ENCODE data around the gene TLL1.

Gene TLL1

DNA sequence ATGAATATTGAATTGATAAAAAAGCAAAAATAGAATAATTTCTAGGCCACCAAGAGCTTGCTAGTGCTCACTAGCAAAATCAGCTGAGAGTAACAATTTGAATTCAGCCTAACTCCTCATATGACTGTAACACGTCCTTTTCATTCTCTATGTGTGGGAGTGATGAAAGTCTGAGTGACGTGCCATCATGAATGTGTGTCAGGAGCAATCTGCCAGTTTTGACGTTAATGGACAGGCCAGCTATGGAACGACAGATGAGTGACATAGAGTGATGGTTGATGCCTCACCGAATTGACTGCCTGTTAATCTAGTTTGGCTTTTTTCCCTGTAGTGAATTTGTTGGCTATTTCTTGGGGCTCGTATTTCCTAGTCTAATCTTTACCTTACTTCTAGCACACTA is 200.7 kb downstream of the TLL1 start:
- CTCF ChIA-PET, result interaction anchor here (1.3 kb wide), 1 partner anchor 15 kb away, joined by 3 read pairs; no protein-coding TSS in a partner anchor
- TF ChIP-seq, protein P1, sequence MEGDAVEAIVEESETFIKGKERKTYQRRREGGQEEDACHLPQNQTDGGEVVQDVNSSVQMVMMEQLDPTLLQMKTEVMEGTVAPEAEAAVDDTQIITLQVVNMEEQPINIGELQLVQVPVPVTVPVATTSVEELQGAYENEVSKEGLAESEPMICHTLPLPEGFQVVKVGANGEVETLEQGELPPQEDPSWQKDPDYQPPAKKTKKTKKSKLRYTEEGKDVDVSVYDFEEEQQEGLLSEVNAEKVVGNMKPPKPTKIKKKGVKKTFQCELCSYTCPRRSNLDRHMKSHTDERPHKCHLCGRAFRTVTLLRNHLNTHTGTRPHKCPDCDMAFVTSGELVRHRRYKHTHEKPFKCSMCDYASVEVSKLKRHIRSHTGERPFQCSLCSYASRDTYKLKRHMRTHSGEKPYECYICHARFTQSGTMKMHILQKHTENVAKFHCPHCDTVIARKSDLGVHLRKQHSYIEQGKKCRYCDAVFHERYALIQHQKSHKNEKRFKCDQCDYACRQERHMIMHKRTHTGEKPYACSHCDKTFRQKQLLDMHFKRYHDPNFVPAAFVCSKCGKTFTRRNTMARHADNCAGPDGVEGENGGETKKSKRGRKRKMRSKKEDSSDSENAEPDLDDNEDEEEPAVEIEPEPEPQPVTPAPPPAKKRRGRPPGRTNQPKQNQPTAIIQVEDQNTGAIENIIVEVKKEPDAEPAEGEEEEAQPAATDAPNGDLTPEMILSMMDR (IDR thresholded peaks at IDR 0.05; ENCODE audit: insufficient read depth, low read length, missing control alignments), result no peak
- no peak overlapping the region for H3K4me3 ChIP-seq (ENCODE audit: low read depth, low read length)
- POLR2A ChIA-PET, result no interaction called here
- no peak for DNase-seq (ENCODE audit: low read depth, low spot score)

DNA sequence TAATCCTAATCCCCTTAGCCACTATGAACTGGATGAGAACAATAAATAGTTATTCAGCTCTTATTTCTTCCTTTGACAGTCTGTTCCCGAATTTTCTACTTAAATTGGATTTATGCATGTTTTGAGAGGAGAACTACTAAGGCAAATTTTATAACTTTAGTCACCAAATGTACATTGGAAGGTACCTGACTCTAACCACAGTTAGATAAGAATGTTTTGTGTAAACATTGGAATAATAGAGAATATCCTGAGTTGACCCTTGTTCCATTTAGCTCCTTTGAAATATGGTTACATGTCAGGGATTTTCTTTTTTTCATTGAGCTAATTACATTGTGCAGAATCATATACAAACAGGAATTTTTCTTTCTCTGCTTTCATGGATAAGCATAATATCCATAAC is 202.6 kb downstream of the TLL1 start:
- ChIA-PET CTCF (interaction anchor here (0.9 kb wide), 1 partner anchor 582 kb away, joined by 3 read pairs; no protein-coding TSS in a partner anchor), POLR2A (no interaction called here)
- TF ChIP-seq, protein P1 (IDR thresholded peaks at IDR 0.05; ENCODE audit: insufficient read depth, low read length, missing control alignments), result no peak
- H3K4me3 ChIP-seq (ENCODE audit: low read depth, low read length), result no peak overlapping the region
- DNase-seq (ENCODE audit: low read depth, low spot score), result no peak

DNA sequence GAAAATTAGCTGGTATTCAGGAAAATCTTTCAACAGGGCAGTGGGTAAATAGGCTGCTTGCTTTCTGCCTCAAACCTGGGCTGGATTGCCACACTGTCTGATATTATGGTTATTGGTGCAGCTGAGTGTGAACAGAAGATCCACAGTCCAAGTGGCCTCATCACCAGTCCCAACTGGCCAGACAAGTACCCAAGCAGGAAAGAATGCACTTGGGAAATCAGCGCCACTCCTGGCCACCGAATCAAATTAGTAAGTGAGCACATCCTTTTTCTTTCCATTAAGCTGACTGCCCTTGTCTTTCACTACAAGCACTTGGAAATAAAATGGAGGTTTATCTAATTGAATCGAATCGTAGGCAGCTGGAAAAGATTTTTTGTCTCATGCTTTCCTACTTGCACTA is 204.7 kb downstream of the TLL1 start:
- POLR2A ChIA-PET, result no interaction called here
- TF ChIP-seq, protein P1 (IDR thresholded peaks at IDR 0.05; ENCODE audit: insufficient read depth, low read length, missing control alignments), result no peak
- CTCF ChIA-PET, result interaction anchor here (1.0 kb wide), 1 partner anchor 14 kb away, joined by 3 read pairs; no protein-coding TSS in a partner anchor

DNA sequence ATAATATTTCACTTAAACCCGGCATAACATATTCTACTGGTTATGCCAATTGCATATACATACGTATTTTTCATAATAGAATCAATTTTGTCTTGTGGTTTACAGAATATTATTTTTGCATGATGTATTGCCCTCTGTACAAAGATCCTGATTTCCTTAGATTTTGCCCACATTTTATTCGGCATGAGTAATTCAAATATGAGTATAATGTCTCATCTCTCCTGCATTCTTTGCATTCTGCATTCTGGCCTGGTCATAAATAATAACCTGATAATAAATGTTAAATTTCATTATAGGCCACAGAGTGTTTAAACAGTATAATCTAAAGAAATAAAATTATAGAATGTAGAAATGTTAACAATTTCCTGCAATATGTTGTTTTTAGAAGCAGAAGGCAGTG is 205.3 kb downstream of the TLL1 start:
- ChIA-PET POLR2A (no interaction called here), CTCF (interaction anchor here (1.0 kb wide), 1 partner anchor 13 kb away, joined by 3 read pairs; no protein-coding TSS in a partner anchor)
- TF ChIP-seq, protein P1 (IDR thresholded peaks at IDR 0.05; ENCODE audit: insufficient read depth, low read length, missing control alignments), result no peak
- DNase-seq (ENCODE audit: low read depth, low spot score), result no peak
- no peak overlapping the region for H3K4me3 ChIP-seq (ENCODE audit: low read depth, low read length)

More for the DNA sequence above, 204.7 kb downstream of the TLL1 start:
- no peak overlapping the region for H3K4me3 ChIP-seq (ENCODE audit: low read depth, low read length)
- DNase-seq (ENCODE audit: low read depth, low spot score), result no peak

DNA sequence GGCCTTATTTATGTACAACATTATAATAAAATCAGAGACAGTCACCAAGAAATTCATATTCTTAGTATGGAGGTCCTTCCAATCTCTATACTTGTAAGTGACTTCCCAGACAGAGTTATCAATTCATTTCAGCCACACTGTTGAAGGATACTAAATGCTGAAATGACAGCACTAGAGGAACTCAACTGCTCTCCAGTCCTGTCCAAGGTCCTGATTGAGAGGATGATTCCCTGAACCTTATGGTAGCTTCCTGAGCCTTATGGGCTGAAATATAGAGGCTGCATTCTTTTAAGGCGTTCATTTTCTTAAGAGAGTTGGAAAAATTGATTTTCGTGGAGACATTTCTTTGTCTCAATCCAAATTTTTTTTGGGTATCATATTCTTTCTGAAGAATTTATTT is 205.9 kb downstream of the TLL1 start:
- ChIA-PET POLR2A (no interaction called here), CTCF (interaction anchor here (1.0 kb wide), 1 partner anchor 13 kb away, joined by 3 read pairs; no protein-coding TSS in a partner anchor)
- H3K4me3 ChIP-seq (ENCODE audit: low read depth, low read length), result no peak overlapping the region
- no peak for DNase-seq (ENCODE audit: low read depth, low spot score)
- TF ChIP-seq, protein P1 (IDR thresholded peaks at IDR 0.05; ENCODE audit: insufficient read depth, low read length, missing control alignments), result no peak

DNA sequence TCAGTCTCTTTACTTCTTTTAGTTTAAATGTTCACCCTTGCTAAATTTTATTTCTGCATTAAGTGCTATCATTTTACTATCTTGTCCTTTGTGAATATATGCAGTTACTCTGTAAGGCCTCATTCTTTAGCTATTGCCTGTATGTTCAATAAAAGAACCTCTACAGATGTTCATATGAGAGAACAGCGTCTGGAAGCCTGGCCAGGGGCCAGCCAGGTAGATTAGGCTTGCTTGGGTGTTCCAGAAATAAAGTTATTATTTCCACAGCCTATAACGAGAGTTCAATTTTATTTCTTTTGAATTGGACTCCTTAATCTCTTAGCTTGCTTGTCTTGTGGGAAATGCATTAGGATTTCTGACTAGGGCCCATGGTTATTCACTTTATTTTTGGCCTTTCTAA is 214.5 kb downstream of the TLL1 start:
- TF ChIP-seq, protein P1 (IDR thresholded peaks at IDR 0.05; ENCODE audit: insufficient read depth, low read length, missing control alignments), result no peak
- no peak overlapping the region for H3K4me3 ChIP-seq (ENCODE audit: low read depth, low read length)
- DNase-seq (ENCODE audit: low read depth, low spot score), result no peak
- ChIA-PET CTCF (interaction anchor here (0.9 to 3.2 kb wide), 4 partner anchors 542 to 594 kb away, joined by 3 to 16 read pairs (median 11); no protein-coding TSS in a partner anchor), POLR2A (no interaction called here)
